HG03565 (cell line): Measurements from ENCODE around the gene ASCL5.

Experiments used
- ATAC-seq: cut with Tn5 transposase; IDR thresholded peaks from one replicate; pipeline ENCODE4 v1.9.1; 2021; ENCODE audit warnings: mild to moderate bottlenecking, moderate library complexity; ENCODE audit not compliant: unreplicated experiment

The ASCL5 gene

GRCh38 chr1:201111672-201112071 is 15.3 kb downstream of the ASCL5 start:
- no peak for ATAC-seq

- no peak for ATAC-seq
Measured at GRCh38 chr1:201111156-201111555, 15.8 kb downstream of the ASCL5 start.

- no peak for ATAC-seq
Measured at GRCh38 chr1:201110616-201111015, 16.4 kb downstream of the ASCL5 start.

GRCh38 chr1:201110138-201110537 is 16.8 kb downstream of the ASCL5 start:
- no peak for ATAC-seq

- ATAC-seq, result no peak
Measured at GRCh38 chr1:201109651-201110050, 17.3 kb downstream of the ASCL5 start.

GRCh38 chr1:201108614-201109013 is 18.4 kb downstream of the ASCL5 start:
- ATAC-seq, result no peak

GRCh38 chr1:201105688-201106087 is 21.3 kb downstream of the ASCL5 start:
- ATAC-seq, result no peak

- ATAC-seq, result no peak
Measured at GRCh38 chr1:201104141-201104540, 22.8 kb downstream of the ASCL5 start.

- ATAC-seq, result no peak
Measured at GRCh38 chr1:201103666-201104065, 23.3 kb downstream of the ASCL5 start.

- ATAC-seq, result no peak
Measured at GRCh38 chr1:201100169-201100930, 26.6 kb downstream of the ASCL5 start.

- ATAC-seq, result no peak
Measured at GRCh38 chr1:201098992-201099677, 27.8 kb downstream of the ASCL5 start.

GRCh38 chr1:201096977-201097856 is 29.8 kb downstream of the ASCL5 start:
- no peak for ATAC-seq

GRCh38 chr1:201096041-201096461 is 30.9 kb downstream of the ASCL5 start:
- no peak for ATAC-seq

- ATAC-seq, result no peak
Measured at GRCh38 chr1:201095581-201095980, 31.4 kb downstream of the ASCL5 start.

- ATAC-seq, result no peak
Measured at GRCh38 chr1:201094832-201095231, 32.2 kb downstream of the ASCL5 start.

GRCh38 chr1:201093962-201094361 is 33.0 kb downstream of the ASCL5 start:
- no peak for ATAC-seq

GRCh38 chr1:201093561-201093960 is 33.4 kb downstream of the ASCL5 start:
- no peak for ATAC-seq

- no peak for ATAC-seq
Measured at GRCh38 chr1:201092738-201093137, 34.2 kb downstream of the ASCL5 start.

- ATAC-seq, result no peak
Measured at GRCh38 chr1:201091256-201091655, 35.7 kb downstream of the ASCL5 start.

- no peak for ATAC-seq
Measured at GRCh38 chr1:201090541-201090940, 36.4 kb downstream of the ASCL5 start.

- no peak for ATAC-seq
Measured at GRCh38 chr1:201089596-201089995, 37.4 kb downstream of the ASCL5 start.
